Skeletal muscle tissue (tissue), 4 donors: ENCODE measurements around the gene APBB1IP. TPM values are rescaled to one million over a fixed set of nuclear protein-coding genes. Genes with fewer than 3 reads are reported as not detected.
"Not testable (repeated sequence)": the region's sequence is repeated elsewhere in the genome, so short reads cannot be mapped to it uniquely, and the experiment has no call there.

Experiments
- H3K27ac ChIP-seq: one replicate; pipeline ENCODE4 v1.7.0; 2013; ENCODE audit warnings: mild to moderate bottlenecking, low read depth, low read length, inconsistent platforms
- H3K27me3 ChIP-seq, 3 donors: one replicate each; pipeline ENCODE4 v1.7.0; 2013; ENCODE audit warnings: low read length in 3 of 3; ENCODE audit not compliant: control insufficient read depth in 3 of 3, insufficient read depth in 3 of 3
- H3K36me3 ChIP-seq, 3 donors: one replicate each; pipeline ENCODE4 v1.7.0; 2013; ENCODE audit warnings: low read length in 3 of 3; ENCODE audit not compliant: control insufficient read depth in 3 of 3, insufficient read depth in 3 of 3
- H3K4me1 ChIP-seq, 3 donors: one replicate each; pipeline ENCODE4 v1.7.0; 2013; ENCODE audit warnings: low read length in 3 of 3, mild to moderate bottlenecking in 3 of 3; ENCODE audit not compliant: control insufficient read depth in 3 of 3, insufficient read depth in 3 of 3
- H3K4me3 ChIP-seq, 3 donors: one replicate each; pipeline ENCODE4 v1.7.0; 2013; ENCODE audit warnings: low read length in 3 of 3
- H3K9ac ChIP-seq, 3 donors: one replicate each; pipeline ENCODE4 v1.7.0; 2013; ENCODE audit warnings: low read length in 3 of 3, mild to moderate bottlenecking in 3 of 3, moderate library complexity in 2 of 3, low read depth in 1 of 3
- H3K9me3 ChIP-seq, 3 donors: one replicate each; pipeline ENCODE4 v1.7.0; 2013; ENCODE audit warnings: low read length in 3 of 3; ENCODE audit not compliant: control insufficient read depth in 3 of 3
- total RNA-seq: library from RNA; depleted of rRNA; stranded (reverse); fragments of >200 nt; gene quantifications from one replicate; pipeline ENCODE4 v1.2.3, GENCODE V29; 2014
- donor health status: Osteomylitis.

APBB1IP gene
- total RNA-seq, 1 donor from 2014 or later = 4.2 TPM

DNA sequence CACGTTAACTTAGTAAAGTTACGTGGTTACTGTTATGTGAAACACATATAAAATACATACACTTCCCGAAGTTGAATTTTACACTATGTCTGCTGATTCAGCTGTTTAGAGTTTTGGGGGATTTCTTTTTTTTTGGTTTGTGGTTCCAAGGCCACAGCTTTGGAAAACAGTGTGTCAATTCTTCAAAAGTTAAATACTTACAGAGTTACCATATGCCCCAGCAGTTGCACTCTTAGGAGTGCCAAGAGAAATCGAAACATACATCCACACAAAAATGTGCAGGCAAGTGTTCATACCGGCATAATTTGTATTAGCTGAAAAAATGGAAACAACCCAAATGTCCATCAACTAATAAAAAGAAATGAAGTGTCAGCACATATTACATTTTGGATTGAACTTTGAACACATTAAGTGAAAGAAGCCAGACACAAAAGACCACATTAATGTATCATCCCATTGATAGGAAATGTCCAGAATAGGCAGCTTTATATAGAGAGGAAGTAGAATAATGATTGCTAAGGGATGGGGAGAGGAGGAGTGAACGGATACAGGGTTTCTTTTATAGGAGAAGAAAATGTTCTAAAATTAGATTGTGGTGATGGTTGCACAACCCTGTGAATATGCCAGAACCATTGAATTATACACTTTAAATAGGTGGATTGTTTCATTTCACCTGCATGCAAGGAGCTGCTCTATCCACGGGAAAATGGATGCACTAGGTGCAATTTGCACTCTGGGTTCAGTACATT, 17.6 kb downstream of the APBB1IP start:
- no peaks in the 10 kb centered on the region for H3K27me3 ChIP-seq
- no peak overlapping the region for H3K4me3 ChIP-seq
- no peak overlapping the region for H3K9ac ChIP-seq
- H3K36me3 ChIP-seq = no peaks in the 10 kb centered on the region
- no peaks in the 10 kb centered on the region for H3K4me1 ChIP-seq
- no peaks in the 10 kb centered on the region for H3K9me3 ChIP-seq
- H3K27ac ChIP-seq = no peak overlapping the region

DNA sequence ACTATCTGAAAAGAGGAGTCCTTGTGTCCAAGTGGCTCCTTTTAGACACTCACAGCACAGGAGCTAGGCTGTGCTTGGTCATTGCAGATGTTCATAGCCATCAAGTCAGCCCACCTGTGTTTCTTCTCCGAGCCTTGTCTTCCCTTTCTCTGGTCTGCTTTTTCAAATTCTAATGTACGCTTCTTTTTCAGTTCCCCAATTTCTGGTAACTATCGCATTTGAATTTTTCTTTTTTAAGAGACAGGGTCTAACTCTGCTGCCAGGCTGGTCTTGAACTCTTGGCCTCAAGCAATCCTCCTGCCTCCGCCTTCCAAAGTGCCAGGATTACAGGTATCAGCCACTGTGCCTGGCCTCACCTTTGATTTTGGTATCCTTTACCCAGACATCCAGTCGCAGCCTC, 18.9 kb downstream of the APBB1IP start:
- Histone ChIP-seq H3K9ac (no peak overlapping the region), H3K4me3 (no peak overlapping the region), H3K4me1 (no peaks in the 10 kb centered on the region), H3K36me3 (no peaks in the 10 kb centered on the region), H3K27me3 (no peaks in the 10 kb centered on the region), H3K27ac (no peak overlapping the region), H3K9me3 (no peaks in the 10 kb centered on the region)

DNA sequence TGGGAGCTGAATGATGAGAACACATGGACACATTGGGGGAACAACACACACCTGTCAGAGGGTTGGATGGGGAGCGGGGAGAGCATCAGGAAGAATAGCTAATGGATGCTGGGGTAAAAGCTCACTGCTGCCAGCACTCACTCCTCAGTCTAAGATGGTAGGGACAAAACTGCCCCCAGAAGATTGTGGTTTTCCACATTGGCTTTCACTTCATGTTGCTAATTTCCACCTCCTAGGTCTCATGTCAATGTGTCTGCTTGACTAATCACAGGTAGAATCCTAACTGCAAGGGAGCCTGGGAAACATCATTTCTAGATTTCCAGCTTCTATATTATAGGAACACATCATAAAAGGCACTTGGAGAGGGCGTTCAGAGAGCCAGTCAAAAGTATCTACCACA, 22.6 kb downstream of the APBB1IP start:
- H3K36me3 ChIP-seq = no peaks in the 10 kb centered on the region
- no peaks in the 10 kb centered on the region for H3K27me3 ChIP-seq
- no peak overlapping the region for H3K4me3 ChIP-seq
- no peak overlapping the region for H3K27ac ChIP-seq
- no peaks in the 10 kb centered on the region for H3K9me3 ChIP-seq
- no peaks in the 10 kb centered on the region for H3K4me1 ChIP-seq
- H3K9ac ChIP-seq = no peak overlapping the region

DNA sequence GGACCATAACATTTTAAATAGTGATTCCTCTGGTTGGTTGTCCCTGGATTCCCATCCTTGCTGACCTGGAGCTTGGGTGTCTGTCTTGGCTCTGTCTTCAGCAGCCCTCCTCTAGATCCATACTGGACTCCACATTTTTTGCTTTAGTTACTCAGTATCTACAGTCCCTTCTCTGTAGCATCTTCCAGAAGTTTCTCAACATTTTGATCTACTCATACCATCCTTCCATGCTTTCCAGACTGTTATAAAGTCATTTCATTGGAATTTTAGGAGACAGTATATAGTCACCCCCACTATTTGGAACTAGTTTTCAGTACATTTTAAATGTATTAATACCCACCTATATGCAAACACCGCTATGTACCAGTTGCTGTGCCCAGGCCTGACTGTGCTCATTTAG, 25.8 kb downstream of the APBB1IP start:
- H3K4me1 ChIP-seq = no peaks in the 10 kb centered on the region
- H3K9me3 ChIP-seq = no peaks in the 10 kb centered on the region
- no peaks in the 10 kb centered on the region for H3K27me3 ChIP-seq
- no peak overlapping the region for H3K27ac ChIP-seq
- no peak overlapping the region for H3K9ac ChIP-seq
- no peak overlapping the region for H3K4me3 ChIP-seq
- H3K36me3 ChIP-seq = no peaks in the 10 kb centered on the region

DNA sequence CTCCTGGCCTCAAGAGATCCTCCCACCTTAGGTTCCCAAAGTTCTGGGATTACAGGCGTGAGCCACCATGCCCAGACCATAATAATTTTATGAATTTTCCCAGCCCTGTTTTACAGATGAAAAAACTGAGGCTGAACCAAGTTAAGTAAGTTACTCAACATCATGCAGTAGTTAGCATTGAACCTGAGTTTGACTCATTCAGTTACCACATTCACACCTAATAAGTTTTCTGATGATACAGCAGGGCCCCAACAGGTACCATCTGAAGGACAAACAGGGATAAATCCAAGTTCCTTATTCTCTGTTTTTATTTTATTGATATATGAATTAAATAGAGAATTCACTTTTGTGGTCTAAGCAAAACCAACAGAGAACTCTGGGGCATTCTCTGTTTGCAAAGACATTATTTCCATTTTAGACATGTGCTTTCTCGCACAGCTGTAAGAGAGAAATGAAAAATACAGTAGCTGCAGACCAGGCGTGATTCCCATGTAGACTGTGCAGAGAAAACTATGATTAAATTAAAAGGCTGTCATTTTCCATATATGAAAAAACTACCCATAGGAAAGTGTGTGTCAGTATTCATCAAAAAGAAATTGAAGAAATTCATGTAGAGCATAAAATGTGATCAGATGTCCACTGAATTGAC, 26.6 kb downstream of the APBB1IP start:
- H3K4me1 ChIP-seq = no peaks in the 10 kb centered on the region
- no peak overlapping the region for H3K4me3 ChIP-seq
- H3K36me3 ChIP-seq = no peaks in the 10 kb centered on the region
- H3K27ac ChIP-seq = no peak overlapping the region
- H3K27me3 ChIP-seq = no peaks in the 10 kb centered on the region
- no peaks in the 10 kb centered on the region for H3K9me3 ChIP-seq
- no peak overlapping the region for H3K9ac ChIP-seq

DNA sequence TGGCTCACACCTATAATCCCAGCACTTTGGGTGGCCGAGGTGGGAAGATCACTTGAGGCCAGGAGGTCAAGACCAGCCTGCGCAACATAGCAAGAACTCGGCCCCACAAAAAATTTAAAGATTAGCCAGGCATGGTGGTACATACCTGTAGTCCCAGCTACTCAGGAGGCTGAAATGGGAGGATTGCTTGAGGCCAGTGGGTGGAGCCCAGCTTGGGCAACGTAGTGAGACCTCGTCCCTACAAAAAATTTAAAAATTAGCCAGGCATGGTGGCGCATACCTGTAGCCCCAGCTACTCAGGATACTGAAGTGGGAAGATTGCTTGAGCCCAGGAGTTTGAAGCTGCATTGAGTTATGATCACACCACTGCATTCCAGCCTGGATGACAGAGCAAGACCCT, 28.4 kb downstream of the APBB1IP start:
- H3K9me3 ChIP-seq, H3K27me3 ChIP-seq, H3K36me3 ChIP-seq, H3K4me1 ChIP-seq, H3K4me3 ChIP-seq, H3K9ac ChIP-seq, H3K27ac ChIP-seq: not testable (repeated sequence)

DNA sequence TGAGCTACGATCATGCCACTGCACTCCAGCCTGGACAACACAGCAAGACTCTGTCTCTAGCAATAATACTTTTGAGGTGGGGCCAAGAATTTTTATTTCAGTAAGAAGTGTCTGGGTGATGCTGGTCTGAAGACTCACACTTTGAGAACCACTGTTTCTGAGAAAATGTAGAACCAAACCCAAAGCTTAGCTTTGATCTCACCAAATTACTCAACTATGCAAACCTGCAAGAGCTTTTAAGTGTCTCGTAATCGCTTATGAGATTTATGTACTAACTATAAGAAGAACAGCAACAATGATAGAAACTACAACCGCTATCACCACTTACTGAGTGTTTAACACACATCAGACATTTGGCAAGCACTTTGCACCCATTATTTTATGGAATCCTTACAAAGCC, 29.5 kb downstream of the APBB1IP start:
- Histone ChIP-seq H3K27ac (no peak overlapping the region), H3K36me3 (no peaks in the 10 kb centered on the region), H3K4me3 (no peak overlapping the region), H3K4me1 (no peaks in the 10 kb centered on the region), H3K27me3 (no peaks in the 10 kb centered on the region), H3K9me3 (no peaks in the 10 kb centered on the region), H3K9ac (no peak overlapping the region)

DNA sequence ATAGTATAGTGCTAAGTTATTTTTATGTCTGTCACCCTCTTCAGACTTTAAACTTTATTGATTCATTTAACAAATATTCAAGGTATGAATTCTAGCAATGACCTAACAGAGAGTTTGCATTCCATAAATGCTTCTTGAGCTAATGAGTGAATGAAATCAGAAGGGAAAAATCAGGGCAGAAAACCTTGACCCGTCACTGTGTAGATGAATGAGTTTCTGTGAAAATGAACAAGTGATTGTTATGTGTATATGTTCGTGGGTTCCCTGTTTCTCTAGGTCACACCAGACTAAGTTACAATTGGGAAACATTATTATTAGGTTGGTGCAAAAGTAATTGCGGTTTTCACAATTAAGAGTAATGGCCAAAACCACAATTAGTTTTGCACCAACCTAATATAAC, 30.1 kb downstream of the APBB1IP start:
- no peaks in the 10 kb centered on the region for H3K36me3 ChIP-seq
- H3K9me3 ChIP-seq = no peaks in the 10 kb centered on the region
- H3K27ac ChIP-seq = no peak overlapping the region
- H3K27me3 ChIP-seq = no peaks in the 10 kb centered on the region
- no peak overlapping the region for H3K9ac ChIP-seq
- H3K4me1 ChIP-seq = no peaks in the 10 kb centered on the region
- H3K4me3 ChIP-seq = no peak overlapping the region

DNA sequence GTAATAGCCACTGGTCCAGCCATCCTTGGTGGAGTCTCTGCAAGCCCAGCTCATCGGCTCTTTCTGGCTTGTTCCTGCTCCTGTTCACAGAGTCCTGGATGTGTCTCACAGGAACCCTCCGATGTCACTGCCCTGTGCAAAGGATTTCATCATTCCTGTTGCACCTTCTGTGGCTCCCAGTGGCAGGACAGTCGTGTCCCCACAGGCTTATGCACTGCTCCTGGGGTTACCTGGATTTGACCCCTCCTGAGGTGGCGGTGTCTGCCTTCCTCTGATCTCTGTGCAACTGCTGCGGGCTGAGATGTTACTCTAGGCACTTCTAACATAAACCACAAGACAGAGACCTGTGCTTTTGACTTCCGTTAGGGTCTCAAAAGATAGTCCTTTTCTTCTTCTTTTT, 30.6 kb downstream of the APBB1IP start:
- Histone ChIP-seq H3K27me3 (no peaks in the 10 kb centered on the region), H3K27ac (no peak overlapping the region), H3K9ac (no peak overlapping the region), H3K9me3 (no peaks in the 10 kb centered on the region), H3K4me1 (no peaks in the 10 kb centered on the region), H3K36me3 (no peaks in the 10 kb centered on the region), H3K4me3 (no peak overlapping the region)

DNA sequence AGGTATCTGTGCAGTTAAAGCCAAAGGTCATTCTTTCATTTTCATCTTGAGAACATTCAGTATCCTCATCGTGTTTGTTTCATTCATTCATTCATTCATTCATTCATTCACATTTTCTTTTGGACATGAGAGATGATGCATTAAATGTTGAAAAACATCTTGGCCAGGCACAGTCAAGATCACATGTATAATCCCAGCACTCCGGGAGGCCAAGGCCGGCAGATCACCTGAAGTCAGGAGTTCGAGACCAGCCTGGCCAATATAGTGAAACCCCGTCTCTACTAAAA, 34.3 kb downstream of the APBB1IP start:
- Histone ChIP-seq H3K9ac (no peak overlapping the region), H3K27me3 (no peaks in the 10 kb centered on the region), H3K9me3 (no peaks in the 10 kb centered on the region), H3K4me3 (no peak overlapping the region), H3K27ac (no peak overlapping the region), H3K36me3 (no peaks in the 10 kb centered on the region), H3K4me1 (no peaks in the 10 kb centered on the region)
